Cardiac fibroblast (primary cell): ENCODE results near the gene MAGI1.
A peak's percentile ranks its signal among the peaks of the same experiment; 100 is the strongest.

Source experiments
- DNase-seq, 2 donors: peaks; one replicate each; pipeline versions ENCODE4 v3.0.0 to v3.0.0-alpha.2; 2010; ENCODE audit warnings: low read depth in 2 of 2
- H3K4me3 ChIP-seq, 2 donors: replicated peaks in 1 of 2; 1 replicate in 1 of 2; 2 replicates in 1 of 2; pipeline ENCODE4 v1.5.1; 2011; ENCODE audit warnings: low read depth in 2 of 2, low read length in 2 of 2, mild to moderate bottlenecking in 2 of 2, moderate library complexity in 1 of 2
- TF ChIP-seq, protein P1 (sequence below): IDR thresholded peaks from one replicate; pipeline ENCODE4 v1.5.1; 2011; ENCODE audit warnings: low read depth, mild to moderate bottlenecking, low read length, inconsistent platforms

The MAGI1 gene

DNA sequence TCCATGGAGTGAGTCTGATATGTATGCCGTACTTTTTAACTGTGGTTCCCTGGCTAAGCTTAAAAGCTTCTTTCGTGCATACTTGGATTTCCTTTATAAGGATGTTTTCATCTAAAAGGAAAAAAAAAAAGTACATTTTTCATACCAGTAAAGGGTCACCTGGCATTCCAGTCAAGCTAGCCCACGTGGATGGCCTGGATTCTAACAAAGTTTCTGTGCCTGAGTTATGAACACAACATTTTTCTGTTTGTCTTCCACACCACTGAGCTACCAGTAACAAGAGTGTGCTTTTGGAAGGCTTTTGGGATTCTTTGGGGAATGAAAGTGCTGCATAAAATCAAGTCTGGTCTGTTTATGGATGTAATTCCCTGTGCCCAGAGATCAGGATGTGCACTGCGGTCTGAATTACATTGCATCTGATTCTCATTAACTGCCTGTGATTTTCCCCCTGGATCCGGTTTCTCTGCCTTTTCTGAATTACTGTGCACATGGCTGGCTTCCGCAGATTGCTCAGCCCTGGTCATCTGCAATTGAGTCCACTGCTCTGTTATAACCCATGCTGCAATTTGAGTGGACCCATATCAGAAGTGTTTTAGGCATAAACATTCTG lies 38.2 kb upstream of the MAGI1 start:
- peak in 1 of 2 donors; percentile 8 for DNase-seq
- TF ChIP-seq, protein P1, sequence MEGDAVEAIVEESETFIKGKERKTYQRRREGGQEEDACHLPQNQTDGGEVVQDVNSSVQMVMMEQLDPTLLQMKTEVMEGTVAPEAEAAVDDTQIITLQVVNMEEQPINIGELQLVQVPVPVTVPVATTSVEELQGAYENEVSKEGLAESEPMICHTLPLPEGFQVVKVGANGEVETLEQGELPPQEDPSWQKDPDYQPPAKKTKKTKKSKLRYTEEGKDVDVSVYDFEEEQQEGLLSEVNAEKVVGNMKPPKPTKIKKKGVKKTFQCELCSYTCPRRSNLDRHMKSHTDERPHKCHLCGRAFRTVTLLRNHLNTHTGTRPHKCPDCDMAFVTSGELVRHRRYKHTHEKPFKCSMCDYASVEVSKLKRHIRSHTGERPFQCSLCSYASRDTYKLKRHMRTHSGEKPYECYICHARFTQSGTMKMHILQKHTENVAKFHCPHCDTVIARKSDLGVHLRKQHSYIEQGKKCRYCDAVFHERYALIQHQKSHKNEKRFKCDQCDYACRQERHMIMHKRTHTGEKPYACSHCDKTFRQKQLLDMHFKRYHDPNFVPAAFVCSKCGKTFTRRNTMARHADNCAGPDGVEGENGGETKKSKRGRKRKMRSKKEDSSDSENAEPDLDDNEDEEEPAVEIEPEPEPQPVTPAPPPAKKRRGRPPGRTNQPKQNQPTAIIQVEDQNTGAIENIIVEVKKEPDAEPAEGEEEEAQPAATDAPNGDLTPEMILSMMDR = no peak
- H3K4me3 ChIP-seq = no peak overlapping the region

DNA sequence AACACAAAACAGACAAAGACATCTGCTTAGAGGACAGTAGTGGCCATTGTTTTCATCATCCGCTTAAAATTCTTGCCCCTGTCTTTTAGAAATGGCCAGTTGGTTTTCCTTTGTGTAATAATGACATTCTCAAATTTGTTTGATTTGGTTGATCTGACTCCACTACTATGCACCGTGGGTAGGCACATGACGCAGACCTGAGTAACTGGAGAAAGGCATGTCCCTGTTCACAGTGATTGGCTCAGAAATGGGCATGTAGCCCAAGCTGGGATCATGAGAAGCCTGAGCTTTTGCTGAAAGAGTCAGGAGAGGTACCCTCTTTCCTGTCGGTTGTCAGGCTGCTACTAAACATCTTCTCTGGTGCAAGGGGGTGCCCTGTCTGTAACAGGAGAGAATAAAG lies 36.6 kb upstream of the MAGI1 start:
- H3K4me3 ChIP-seq = no peak overlapping the region
- DNase-seq = peak; percentile 32 to 66
- TF ChIP-seq, protein P1 = no peak

DNA sequence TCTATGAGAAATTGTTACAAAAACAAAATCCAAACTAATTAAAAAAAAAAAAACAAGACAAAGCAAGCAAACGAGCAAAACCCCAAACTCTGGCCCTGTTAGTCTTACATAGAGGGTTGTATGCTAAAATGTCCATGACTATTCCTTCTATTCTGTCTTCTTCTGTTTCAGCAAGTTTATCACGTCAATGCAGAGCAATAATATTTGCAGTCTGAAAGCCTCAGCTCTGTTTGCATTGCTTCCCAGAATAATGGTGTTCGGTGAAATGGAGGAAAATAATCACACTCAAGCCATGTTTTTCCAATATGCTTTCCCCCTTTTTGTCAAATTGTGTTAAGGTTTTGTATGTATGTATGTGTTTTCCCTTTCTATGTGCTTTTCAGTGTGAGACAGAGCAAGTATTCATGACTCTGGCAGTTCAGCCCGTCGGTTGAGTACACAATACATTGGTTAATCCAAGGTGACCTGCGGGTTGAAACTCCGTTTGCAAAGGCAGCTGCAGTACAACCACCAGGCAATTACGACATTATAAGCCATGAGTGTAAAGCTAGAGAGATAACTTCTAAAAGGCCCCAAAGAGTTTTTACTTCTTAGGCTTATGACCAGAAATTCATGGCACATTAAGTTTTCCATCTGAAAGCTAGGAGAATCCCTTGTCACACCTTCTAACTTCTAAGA lies 34.9 kb upstream of the MAGI1 start:
- H3K4me3 ChIP-seq = no peak overlapping the region
- DNase-seq = no peak
- TF ChIP-seq, protein P1 = no peak

DNA sequence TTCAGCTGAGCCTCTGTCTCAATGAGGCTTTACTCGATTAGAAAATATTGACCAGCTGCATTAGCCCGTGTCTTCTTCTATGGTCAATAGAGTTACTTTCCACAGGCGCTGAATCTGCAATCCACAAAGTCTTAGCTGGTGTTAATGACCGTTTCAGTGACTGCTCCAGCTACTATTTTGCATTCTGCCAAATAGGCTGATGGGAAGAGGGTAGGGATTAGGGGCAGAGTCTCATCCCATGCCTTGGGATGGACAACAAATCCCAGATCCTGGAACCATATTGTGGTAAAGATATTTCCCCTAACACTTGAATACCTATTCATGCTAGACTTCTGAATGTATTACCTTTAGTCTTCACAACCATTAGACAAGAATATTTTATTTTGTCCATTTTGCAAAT lies 29.5 kb upstream of the MAGI1 start:
- no peak for DNase-seq
- TF ChIP-seq, protein P1 = no peak
- no peak overlapping the region for H3K4me3 ChIP-seq

DNA sequence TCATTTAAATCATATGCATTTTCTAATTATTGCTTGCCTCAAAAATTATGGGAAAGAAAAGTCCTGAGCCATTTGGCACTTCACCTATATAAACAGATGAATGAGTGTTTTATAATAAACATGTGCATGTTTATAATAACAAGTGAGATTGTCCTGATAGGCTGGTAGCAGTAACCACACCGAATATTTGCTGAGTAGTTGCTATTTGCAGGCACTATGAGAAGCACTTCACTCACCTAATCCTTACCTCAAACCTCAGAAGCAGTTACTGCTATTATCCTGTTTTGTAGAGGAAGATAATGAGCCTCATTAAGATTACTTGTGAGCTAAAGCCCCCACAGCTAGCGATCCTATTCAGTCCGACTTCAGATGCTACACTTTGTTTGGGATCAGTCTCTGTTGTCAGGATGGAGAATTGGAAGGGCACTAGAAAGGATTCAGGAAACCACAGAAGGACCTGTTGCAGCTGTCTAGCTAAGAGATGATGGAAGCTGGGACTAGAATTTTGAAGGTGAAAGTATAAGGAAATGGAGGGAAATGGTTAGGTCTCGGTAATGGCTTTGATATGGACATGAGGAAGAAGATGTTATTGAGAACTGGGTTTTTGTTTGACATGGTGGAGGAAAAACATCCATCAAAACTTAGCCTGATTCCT lies 28.4 kb upstream of the MAGI1 start:
- no peak overlapping the region for H3K4me3 ChIP-seq
- TF ChIP-seq, protein P1 = no peak
- no peak for DNase-seq

DNA sequence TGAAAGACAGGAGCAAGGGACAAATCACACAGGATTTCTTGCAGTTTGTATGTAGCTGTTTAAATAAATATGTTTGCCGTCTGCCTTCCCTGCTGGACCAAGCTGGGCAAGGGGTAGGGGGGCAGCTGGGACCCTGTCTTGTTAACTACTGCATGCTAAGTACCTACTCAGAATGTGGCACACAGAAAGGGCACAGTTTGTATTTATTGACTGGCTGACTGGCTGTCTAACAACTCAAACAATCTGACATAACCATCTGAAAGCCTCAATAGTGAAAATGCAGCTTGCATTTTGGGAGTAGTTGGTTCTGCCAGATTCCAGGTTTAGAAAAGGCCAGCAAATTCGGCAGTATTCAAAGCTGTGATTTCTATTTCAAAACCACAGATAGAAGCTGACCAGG lies 16.6 kb upstream of the MAGI1 start:
- H3K4me3 ChIP-seq = no peak overlapping the region
- no peak for DNase-seq
- TF ChIP-seq, protein P1 = no peak
